Kasumi-1 (cell line): ENCODE measurements around the gene DMRT1.

Experiments
- DNase-seq, 2 experiments: peaks; one replicate each; lab custom pipeline; 2025; lab: John Stamatoyannopoulos, UW

The DMRT1 gene

DNA sequence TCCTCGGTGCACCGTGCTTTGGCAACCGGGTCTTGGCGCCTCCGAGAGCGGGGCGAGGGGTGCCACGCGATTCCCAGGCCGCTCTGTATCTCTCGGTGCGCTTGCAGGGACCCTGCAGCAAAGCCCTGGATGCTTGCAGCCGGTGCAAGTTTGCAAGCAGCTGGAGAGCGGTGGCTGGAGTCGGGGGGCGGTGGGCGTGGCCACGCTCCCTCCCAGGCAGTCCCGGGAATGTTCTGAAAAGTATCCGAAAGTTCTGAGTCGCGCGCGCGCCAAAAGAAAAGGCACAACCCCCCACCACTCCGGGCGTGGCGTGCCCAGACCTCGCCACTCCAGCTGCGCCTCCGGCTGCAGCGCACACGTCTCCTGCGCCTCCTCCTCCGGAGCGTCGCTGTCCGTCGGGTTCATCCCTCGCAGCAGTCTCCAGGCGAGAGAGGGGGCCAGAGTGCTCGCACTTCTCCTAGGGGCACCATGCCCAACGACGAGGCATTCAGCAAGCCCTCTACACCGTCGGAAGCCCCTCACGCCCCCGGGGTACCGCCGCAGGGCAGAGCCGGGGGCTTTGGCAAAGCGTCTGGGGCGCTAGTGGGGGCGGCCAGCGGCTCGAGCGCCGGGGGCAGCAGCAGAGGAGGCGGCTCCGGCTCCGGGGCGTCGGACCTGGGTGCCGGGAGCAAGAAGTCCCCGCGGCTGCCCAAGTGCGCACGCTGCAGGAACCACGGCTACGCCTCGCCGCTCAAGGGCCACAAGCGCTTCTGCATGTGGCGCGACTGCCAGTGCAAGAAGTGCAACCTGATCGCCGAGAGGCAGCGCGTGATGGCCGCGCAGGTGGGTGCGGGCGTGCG is at the start of gene DMRT1:
DMRT1 (plus strand) TSS at position 327 of the 839 bp plus-strand sequence; CDS start at position 469, 142 bp downstream.
- no peak for DNase-seq

DNA sequence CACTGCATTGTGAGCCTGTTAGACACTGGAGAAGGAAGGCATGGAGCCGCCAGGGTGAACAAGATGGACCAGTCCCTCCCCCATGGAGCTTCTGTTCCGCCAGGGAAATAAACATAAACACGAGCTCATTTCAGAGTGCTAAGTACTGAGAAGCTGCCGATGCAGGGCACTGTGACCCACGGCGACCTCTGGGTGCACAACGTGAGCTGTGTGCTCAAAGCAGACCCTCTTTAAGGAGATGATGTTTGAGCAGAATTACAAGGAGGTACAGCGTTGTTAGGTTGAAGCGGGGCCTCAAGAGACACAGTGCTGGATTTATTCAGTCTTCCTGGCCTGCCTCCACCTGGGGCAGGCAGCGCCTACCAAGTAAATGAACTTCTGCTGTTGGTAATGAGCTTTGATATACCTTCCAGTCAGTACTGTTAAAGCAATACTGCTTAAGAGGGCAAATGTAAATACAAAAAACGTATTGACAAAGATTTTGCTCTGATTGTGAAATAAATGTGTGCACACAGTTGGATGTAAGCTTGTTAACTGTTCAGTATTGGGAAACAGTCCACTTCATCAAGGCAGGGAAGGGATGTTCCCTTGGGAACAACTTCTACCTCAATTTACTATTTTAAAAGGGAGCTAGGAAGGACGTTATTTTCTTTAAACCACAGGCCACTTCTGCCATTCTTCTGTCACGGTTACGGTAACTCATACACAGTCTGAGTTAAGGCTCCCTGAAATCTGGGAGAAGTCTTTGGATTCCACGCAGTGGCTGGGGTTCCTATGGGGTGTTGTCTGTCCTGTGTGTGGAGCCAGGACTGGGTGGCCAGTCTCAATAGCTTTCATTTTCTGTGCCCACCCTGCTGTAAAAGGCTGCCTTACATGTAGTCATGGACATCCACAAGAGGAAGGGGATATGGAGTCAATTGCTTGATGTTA is 48.9 kb upstream of the DMRT1 start:
- DNase-seq = no peak

- no peak for DNase-seq
Measured at GRCh38 chr9:794386-794785, 47.1 kb upstream of the DMRT1 start.

DNA sequence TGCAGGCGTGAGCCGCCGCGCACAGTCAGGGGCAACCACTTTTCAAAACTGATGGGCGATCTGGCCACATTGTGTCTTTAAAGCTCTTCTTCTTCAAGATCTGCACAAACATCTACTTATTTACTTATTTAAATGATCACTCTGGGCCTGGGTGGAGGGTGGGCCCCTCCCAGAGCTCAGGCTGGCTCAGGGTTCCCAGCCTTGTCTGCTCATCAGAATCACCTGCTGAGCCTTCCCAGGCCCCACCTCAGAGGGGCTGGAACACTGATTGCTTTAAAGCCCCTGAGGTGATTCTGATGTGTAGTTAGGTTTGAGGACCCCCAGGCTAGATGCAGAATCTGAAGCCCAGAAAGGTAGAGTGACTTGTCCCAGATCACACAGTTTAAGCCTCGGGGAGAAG is 45.6 kb upstream of the DMRT1 start:
- DNase-seq = no peak

DNA sequence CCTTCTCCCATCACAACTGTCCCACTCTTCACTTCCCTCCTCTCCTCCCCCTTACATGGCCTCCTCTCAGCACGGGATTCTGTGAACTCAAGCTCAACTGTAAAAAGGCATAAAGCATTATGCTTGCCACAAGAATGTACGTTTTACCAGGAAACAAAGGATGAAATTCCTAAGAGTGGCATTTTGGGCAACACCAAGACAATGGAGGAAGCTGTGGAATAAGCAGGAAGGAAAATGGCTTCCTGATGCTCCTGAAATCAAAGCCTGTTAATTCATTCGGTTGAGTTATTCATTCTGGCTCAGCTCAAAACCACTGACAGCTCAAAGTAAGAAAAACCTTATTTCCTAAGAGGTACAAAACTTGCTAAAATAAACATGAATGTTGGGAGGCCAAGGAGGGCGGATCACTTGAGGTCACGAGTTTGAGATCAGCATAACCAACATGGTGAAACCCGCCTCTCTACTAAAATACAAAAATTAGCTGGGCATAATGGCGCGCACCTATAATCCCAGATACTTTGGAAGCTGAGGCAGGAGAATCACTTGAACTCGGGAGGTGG is 40.8 kb upstream of the DMRT1 start:
- no peak for DNase-seq

GRCh38 chr9:801399-802071 is 40.0 kb upstream of the DMRT1 start:
- DNase-seq = no peak

- DNase-seq = no peak
Measured at GRCh38 chr9:804026-804425, 37.5 kb upstream of the DMRT1 start.

- no peak for DNase-seq
Measured at GRCh38 chr9:805151-805550, 36.3 kb upstream of the DMRT1 start.

DNA sequence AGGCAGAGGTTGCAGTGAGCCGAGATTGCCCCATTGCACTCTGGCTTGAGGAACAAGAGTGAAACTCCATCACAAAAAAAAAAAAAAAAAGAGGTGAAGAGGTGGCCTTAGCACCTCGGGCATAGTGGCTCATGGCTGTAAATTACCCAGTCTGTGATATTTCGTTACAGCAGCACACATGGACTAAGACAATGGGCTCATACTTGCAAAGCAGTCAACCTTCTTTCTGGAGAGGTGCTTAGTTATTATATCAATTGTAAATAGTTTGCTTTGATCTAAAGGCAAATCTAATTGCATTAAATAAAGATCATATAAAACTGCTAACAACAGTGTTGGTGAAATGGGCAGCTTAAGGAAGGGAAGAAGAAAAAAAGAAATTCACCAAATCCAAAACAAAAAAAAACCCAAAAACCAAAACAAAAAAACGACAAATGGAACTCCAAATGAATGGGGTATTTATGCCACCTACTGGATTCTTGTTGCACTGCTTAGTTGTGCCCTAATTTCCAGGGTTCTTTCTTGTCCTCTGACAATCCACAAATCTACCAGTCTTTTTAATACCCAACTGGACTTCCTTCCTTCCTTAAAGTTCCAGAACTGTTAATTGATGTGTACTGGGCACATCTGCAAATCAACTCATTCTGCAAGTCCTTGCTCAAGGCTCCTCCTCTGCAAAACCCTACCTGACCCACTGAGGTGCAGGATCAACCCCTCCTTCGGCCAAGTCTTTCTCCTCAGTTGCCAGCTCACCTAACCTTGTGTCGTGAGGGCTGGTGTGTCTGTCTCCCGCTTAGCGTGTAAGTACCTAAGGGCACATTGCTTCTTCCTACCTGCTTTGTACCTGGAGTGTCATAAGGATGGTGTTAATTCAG is 35.0 kb upstream of the DMRT1 start:
- peak; percentile 19 to 23 for DNase-seq

DNA sequence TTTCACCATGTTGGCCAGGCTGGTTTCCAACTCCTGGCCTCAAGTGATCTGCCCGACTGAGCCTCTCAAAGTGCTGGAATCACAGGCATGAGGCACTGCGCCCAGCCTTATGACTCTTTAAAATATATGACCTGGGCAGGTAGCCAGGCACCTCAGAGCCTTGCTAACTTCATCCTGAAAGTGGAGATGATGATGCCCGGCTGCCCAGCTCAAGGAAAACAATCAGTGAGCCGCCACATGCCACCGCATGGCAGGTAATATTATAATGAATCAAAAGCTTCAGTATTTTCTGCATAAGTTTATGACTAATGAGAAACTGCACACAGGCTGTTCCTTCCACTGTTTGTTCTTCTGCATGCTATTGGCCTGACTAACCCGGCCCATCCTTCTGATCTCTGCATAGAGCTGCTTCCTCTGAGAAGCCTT is 30.4 kb upstream of the DMRT1 start:
- no peak for DNase-seq

DNA sequence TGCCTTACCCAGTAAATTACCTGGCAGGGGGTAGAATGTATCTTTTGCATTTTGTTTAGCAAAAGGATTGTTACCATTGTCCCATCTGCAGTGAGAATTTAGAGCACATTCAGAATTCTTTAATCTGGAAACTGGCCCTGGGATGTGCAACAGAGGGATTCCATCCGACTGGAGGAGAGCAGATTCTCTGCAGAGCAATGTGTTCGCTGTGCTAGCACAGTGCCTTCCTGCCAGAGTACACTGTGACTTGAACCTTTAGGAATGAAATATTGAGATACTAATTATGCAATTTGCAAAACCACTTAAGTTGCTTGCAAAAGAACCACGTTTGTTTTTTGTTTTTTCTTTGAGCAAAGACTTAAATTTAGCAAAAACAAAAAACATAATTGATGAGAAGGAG is 22.5 kb upstream of the DMRT1 start:
- no peak for DNase-seq

DNA sequence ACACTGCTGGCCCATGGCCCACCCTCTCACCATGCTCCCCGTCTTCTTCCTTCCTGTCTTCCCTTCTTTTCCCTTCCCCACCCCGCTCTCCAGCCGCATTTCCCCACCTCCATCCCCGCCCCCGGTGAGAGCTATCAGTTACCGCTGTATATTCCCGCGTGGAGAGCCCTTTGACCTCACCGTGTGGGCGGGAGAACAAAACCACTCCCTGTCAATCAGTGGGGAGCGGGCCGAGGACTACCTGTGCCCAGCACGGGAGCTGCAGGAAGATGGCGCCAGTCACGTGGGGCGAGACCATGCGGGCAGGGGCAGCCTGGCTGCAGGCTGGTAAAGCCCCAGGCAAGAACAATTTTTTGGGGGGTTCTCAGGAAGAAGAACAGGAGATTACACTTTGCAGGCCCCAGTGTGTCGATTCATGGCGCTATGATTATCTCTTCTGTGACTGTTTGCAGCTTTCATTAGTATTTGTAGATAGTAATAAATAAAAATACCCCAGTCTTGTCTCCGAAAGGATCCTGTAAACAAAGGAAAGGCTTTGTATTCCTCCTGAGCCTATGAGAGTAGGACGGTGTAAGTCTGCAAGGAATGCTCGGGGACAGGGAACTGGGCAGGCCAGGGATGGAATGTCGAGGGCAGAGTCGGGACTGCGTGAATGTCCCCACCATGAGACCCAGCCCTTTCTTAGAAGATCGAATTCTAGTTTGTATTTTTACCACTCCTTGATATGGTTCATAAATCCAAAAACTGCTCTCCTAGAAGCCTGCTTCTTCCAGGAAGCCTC is 14.8 kb upstream of the DMRT1 start:
- no peak for DNase-seq

DNA sequence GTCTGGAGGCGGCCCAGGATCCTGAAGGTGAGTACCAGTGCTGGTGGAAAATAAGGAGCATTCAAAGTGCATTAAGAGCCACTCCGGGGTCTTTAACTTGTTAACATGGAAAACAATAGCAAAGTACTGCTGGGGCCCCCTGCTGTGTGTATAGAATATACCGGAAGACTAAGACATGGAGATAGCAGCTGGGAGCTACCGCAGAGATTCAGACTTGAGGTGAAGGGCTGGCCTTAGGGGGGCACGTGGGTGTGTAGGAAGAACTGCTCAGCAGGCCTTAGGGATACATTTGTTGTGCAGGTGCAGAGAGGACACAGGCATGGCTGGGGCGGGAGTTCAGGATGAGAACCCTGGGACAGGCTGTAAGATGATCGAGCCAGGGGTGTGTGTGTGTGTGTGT is 1.2 kb upstream of the DMRT1 start:
- no peak for DNase-seq

GRCh38 chr9:842635-843426 is 1.3 kb downstream of the DMRT1 start:
- DNase-seq = no peak

- DNase-seq = no peak
Measured at GRCh38 chr9:843427-843785, 1.9 kb downstream of the DMRT1 start.

GRCh38 chr9:846852-847251 is 5.4 kb downstream of the DMRT1 start:
- no peak for DNase-seq

DNA sequence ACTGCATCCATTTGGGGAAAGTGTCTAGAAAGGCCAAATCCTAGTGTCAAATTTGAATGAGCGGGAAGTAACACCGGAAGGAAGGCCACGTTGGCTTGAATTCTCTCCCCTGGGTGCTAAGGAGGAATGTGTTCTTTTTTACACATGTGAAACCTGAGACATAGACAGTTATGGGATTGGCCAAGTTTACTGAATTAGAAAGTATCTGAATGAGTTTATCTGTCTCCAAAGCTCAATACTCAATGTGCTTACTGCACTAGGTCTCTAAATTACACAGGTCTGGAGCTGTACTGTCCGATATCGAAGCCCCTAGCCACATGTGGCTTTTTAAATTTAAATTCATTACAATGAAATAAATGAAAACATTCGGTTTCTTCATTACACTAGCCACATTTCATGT is 6.0 kb downstream of the DMRT1 start:
- no peak for DNase-seq

DNA sequence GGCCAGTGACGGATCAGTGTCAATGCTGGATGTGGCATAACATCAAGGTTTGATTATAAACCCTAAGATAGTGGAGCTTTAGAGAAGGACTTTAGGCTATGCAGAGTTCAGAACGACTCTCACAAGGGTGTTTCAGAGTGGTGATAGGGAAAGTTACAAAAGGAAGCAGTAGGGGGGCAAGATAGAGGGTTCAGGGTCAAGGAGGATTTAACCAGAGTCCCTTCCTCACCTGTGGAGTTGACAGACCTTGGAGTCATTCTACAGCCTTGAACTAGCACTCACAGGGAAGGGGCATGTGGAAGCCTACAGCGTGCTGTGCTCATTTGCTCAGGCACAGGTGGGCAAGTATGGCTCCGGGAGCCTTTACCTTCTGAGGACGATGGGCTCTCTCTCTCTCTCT is 7.9 kb downstream of the DMRT1 start:
- DNase-seq = no peak

DNA sequence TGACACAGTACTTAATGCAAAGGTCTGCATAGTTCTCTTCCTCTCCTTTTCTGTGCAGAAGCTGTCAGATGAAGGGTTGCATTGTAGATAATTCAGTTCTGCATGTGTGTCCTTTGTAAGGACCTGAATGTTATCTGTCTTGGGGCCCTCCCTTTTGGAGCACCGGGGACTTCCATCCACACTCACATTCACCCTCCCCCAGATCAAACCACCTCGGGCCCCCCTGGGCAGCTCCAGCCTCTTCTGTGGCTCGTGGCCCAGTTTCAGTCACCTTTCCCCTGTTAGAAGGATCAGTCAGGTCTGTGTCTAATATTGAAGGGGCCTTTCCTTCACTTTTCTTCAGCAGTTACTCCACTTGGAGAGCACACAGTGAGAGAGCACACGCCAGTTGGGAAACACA is 11.0 kb downstream of the DMRT1 start:
- DNase-seq = no peak

GRCh38 chr9:859251-859650 is 17.8 kb downstream of the DMRT1 start:
- no peak for DNase-seq
